HG03103 (cell line): ENCODE measurements around the gene DDX5.

Experiments
- ATAC-seq: cut with Tn5 transposase; IDR thresholded peaks from one replicate; pipeline ENCODE4 v1.9.1; 2021; ENCODE audit warnings: low read depth; ENCODE audit not compliant: unreplicated experiment

Gene DDX5

GRCh38 chr17:64455993-64456885, 49.9 kb downstream of the DDX5 start:
- no peak for ATAC-seq

- no peak for ATAC-seq
These were observed 56.5 kb downstream of the DDX5 start for GRCh38 chr17:64449545-64449944.

DNA sequence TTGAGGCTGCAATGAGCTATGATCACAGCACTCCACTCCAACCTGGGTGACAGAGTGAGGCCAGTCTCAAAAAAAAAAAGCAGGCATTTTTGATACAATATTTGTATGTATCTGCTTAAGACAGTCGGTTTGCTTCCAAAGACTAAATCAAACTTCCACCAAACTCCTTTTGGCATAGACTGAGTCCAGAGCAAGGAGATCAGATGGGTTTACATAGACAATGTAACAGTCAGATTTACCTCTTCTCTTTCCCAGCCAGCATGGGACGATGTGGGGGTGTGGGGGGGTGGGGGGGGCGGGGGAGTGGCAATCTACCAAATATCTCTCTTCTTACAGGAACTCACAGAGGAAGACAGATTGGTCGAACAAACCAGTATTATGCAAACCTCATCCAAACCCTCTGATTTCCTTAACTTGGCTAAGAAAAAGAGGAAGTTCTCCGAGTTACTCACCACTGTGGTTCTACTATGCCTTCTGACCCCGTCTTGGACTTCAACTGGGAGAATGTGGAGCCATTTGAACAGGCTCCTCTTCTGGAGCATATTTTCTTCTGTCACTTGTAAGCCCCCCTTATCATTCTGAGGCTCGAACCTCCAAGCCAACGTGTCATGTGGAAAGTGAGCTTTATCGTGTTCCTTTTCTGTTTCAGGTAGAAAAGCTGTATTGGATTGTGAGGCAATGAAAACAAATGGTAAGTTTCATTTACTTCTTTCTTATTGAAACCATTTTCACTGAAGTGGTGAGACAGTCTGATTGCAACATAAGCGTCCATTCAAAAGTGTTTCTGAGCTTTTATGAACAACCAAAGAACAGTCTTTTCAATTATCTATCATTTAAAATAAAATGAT, 57.2 kb downstream of the DDX5 start, which contains the start of gene MILR1:
MILR1 (plus strand) TSS at position 451 of the 848 bp plus-strand sequence; CDS start at position 505, 54 bp downstream.
- no peak for ATAC-seq
